Measurements from ENCODE around the gene CDHR3. TPM values are rescaled to one million over a fixed set of nuclear protein-coding genes. Genes with fewer than 3 reads are reported as not detected.

CDHR3 gene
- total and polyA plus RNA-seq, 8 donors: 0.86 to 3.7 (median 1.9) TPM

GRCh38 chr7:106068538-106068961 is 105.5 kb downstream of the CDHR3 start:
- intact Hi-C loops (cut with DNase I): loop anchor here in 1 of 3 donors (10.0 kb wide), 1 partner anchor 86 kb away; no protein-coding TSS in a partner anchor
- no peak overlapping the region for H3K27ac ChIP-seq
- no peaks in the 10 kb centered on the region for H3K27me3 ChIP-seq
- TF ChIP-seq, protein P1, sequence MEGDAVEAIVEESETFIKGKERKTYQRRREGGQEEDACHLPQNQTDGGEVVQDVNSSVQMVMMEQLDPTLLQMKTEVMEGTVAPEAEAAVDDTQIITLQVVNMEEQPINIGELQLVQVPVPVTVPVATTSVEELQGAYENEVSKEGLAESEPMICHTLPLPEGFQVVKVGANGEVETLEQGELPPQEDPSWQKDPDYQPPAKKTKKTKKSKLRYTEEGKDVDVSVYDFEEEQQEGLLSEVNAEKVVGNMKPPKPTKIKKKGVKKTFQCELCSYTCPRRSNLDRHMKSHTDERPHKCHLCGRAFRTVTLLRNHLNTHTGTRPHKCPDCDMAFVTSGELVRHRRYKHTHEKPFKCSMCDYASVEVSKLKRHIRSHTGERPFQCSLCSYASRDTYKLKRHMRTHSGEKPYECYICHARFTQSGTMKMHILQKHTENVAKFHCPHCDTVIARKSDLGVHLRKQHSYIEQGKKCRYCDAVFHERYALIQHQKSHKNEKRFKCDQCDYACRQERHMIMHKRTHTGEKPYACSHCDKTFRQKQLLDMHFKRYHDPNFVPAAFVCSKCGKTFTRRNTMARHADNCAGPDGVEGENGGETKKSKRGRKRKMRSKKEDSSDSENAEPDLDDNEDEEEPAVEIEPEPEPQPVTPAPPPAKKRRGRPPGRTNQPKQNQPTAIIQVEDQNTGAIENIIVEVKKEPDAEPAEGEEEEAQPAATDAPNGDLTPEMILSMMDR (IDR thresholded peaks at IDR 0.05): no peak
- ATAC-seq (no peak), DNase-seq (no peak), FAIRE-seq (no peak)
- H3K9me3 ChIP-seq: no peaks in the 10 kb centered on the region
- H3K36me3 ChIP-seq: no peaks in the 10 kb centered on the region
- WGBS, 2 donors: 88 to 89% methylated on average over 4 of the region's 4 CpGs
- no peak overlapping the region for H3K4me3 ChIP-seq
- peaks cover 22 to 30% (median 22%) of the 10 kb centered on the region in 3 donors for H3K4me1 ChIP-seq

DNA sequence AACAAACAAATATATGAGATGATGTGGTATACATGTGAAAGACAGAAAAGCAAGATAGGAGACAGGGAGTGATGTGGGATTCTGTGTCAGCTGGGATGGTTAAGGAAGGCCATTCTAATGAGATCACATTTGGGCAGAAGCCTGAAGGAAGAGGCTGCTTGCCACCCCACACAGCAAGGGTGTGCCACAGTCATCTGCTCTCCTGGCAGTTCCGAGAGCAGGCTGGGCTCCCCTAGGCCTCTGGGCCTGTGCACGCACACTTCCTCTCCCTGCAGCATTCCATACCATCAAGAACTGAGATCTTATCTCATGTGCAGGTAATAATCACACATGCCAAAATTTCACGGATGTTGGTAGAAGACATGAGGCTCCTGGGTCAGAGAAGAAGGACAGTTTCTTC is 105.9 kb downstream of the CDHR3 start:
- 78 to 79% methylated on average over 3 of the region's 3 CpGs for WGBS, 2 donors
- H3K27me3 ChIP-seq: no peaks in the 10 kb centered on the region
- intact Hi-C loops (cut with DNase I): loop anchor here in 1 of 3 donors (10.0 kb wide), 1 partner anchor 86 kb away; no protein-coding TSS in a partner anchor
- DNase-seq (no peak), FAIRE-seq (no peak), ATAC-seq (no peak)
- H3K4me3 ChIP-seq: no peak overlapping the region
- H3K9me3 ChIP-seq: no peaks in the 10 kb centered on the region
- TF ChIP-seq, protein P1 (IDR thresholded peaks at IDR 0.05): no peak
- no peaks in the 10 kb centered on the region for H3K36me3 ChIP-seq
- peaks cover 22 to 30% (median 22%) of the 10 kb centered on the region in 3 donors for H3K4me1 ChIP-seq
- no peak overlapping the region for H3K27ac ChIP-seq

GRCh38 chr7:106069471-106070200 is 106.6 kb downstream of the CDHR3 start:
- DNase-seq (no peak), ATAC-seq (no peak), FAIRE-seq (no peak)
- H3K4me1 ChIP-seq: peaks cover 22 to 30% (median 22%) of the 10 kb centered on the region in 3 donors
- H3K27ac ChIP-seq: peak overlapping the region in 2 of 4 donors; percentile 21 to 44
- WGBS, 2 donors: 55 to 65% methylated on average over 9 of the region's 9 CpGs
- no peaks in the 10 kb centered on the region for H3K36me3 ChIP-seq
- no peaks in the 10 kb centered on the region for H3K9me3 ChIP-seq
- TF ChIP-seq, protein P1 (IDR thresholded peaks at IDR 0.05): no peak
- H3K27me3 ChIP-seq: no peaks in the 10 kb centered on the region
- H3K4me3 ChIP-seq: no peak overlapping the region
- intact Hi-C loops (cut with DNase I): loop anchor here in 1 of 3 donors (10.0 kb wide), 1 partner anchor 85 kb away; no protein-coding TSS in a partner anchor

- 38 to 40% methylated on average over 5 of the region's 5 CpGs for WGBS, 2 donors
- FAIRE-seq (no peak), DNase-seq (peak; percentile 40 to 76 (median 64)), ATAC-seq (peak; percentile 57 to 68 (median 62))
- intact Hi-C loops (cut with DNase I): no loop called here
- no peak overlapping the region for H3K4me3 ChIP-seq
- no peaks in the 10 kb centered on the region for H3K27me3 ChIP-seq
- TF ChIP-seq, protein P1 (IDR thresholded peaks at IDR 0.05): no peak
- peak overlapping the region in 2 of 4 donors; percentile 21 to 44 for H3K27ac ChIP-seq
- H3K4me1 ChIP-seq: peaks cover 22 to 30% (median 22%) of the 10 kb centered on the region in 3 donors
- H3K36me3 ChIP-seq: no peaks in the 10 kb centered on the region
- no peaks in the 10 kb centered on the region for H3K9me3 ChIP-seq
Measured at GRCh38 chr7:106070201-106070551, 107.1 kb downstream of the CDHR3 start.
